Measurements from ENCODE around the gene RPTOR.
A peak's percentile ranks its signal among the peaks of the same experiment; 100 is the strongest.
"Not testable (repeated sequence)": the region's sequence is repeated elsewhere in the genome, so short reads cannot be mapped to it uniquely, and the experiment has no call there.

RPTOR gene

GRCh38 chr17:80523054-80523744 lies 21.4 kb upstream of the RPTOR start:
- TF ChIP-seq POLR2A (IDR thresholded peaks at IDR 0.05; ENCODE audit: low read depth, low read length) = no peak
- no peak for FAIRE-seq
- DNase-seq (ENCODE audit: insufficient read length, low spot score) = no peak

DNA sequence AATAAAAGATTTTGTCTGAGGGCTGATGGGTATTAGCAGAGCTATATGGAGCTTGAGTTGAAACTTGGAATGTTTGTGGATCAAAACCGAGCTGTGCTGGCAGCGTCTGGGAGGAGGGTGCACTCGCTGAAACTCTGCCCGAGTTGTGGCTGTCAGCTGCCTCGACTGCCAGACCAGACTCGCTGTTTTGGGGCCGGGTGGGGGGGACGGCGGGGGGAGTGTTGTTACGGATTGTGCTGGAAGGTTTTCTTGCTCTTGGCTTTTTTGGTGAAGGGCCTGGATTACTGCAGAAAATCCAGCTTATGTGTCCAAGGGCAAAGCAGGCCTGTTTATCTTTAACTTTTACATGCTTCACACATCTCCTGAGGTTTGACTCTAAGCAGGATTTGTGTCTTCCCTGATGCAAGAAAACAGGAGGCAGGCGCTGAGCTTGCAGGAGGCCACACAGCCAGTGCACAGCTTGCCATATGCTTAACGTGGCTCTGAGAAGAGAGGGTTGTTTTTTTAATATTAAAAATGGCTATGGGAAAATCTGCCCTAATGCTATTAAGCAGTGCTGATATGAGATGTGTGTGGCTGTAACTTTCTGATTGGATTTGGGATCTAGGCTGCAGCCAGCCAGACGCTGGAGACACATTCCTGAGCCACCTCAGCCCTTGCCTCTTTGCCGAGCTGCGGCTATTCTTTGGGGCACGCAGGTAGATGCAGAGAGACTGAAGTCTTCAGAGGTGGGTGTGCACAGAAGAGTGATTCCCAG lies 20.5 kb upstream of the RPTOR start:
- no peak for TF ChIP-seq POLR2A (IDR thresholded peaks at IDR 0.05; ENCODE audit: low read depth, low read length)
- FAIRE-seq = no peak
- no peak for DNase-seq (ENCODE audit: insufficient read length, low spot score)

- TF ChIP-seq POLR2A (IDR thresholded peaks at IDR 0.05; ENCODE audit: low read depth, low read length) = no peak
- DNase-seq (ENCODE audit: insufficient read length, low spot score) (no peak), FAIRE-seq (no peak)
These were observed 18.3 kb upstream of the RPTOR start for GRCh38 chr17:80526116-80526910.

DNA sequence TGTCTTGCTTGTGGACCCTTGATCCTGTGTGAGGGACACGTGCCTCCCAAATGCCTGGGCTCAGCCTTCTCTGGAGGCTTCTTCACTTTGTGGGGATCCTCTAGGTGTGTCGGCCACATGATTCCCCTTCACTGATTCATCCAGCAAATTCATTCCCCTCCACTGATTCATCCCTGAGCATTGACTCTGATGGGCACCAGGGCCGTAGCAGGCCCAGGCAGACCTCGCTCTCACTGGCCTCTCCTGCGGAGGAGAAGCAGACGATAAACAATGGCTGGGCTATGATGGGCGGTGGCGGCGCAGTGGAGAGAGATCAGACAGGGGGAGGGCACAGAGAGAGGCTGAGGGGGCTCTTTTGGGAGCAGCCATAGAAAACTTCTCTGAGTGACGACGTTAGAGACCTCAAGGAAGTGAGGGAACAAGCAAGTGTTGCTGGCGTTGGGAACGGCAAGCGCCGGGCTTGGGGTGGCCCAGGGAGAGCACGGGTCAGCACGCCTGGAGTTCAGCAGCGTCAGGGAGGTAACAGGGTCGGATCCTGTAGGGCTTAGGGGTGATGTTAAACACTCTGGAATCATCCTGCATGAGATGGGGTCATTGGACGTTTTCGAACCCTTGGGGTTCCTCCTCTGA lies 17.5 kb upstream of the RPTOR start:
- FAIRE-seq (no peak), DNase-seq (ENCODE audit: insufficient read length, low spot score) (peak; percentile 79)
- no peak for TF ChIP-seq POLR2A (IDR thresholded peaks at IDR 0.05; ENCODE audit: low read depth, low read length)

DNA sequence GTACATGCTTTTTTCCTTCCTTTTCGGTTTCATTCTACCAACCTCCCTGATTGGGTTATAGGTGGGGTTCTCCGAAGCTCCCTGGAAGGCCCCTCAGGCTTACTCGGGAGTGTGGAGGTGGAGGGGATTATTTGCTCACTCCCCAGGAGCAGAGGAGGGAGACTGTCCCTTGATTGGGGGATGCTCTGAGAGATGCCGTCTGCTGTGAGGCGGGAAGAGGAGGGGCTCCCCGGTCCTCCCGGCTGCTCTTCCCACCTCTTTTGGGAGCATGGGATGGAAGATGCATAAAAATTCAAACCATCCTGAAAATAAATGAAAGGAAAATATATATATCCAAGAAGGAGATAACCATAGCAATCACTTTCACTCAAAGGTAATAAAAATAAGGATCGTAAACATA lies 16.1 kb upstream of the RPTOR start:
- no peak for FAIRE-seq
- no peak for TF ChIP-seq POLR2A (IDR thresholded peaks at IDR 0.05; ENCODE audit: low read depth, low read length)
- DNase-seq (ENCODE audit: insufficient read length, low spot score) = no peak

DNA sequence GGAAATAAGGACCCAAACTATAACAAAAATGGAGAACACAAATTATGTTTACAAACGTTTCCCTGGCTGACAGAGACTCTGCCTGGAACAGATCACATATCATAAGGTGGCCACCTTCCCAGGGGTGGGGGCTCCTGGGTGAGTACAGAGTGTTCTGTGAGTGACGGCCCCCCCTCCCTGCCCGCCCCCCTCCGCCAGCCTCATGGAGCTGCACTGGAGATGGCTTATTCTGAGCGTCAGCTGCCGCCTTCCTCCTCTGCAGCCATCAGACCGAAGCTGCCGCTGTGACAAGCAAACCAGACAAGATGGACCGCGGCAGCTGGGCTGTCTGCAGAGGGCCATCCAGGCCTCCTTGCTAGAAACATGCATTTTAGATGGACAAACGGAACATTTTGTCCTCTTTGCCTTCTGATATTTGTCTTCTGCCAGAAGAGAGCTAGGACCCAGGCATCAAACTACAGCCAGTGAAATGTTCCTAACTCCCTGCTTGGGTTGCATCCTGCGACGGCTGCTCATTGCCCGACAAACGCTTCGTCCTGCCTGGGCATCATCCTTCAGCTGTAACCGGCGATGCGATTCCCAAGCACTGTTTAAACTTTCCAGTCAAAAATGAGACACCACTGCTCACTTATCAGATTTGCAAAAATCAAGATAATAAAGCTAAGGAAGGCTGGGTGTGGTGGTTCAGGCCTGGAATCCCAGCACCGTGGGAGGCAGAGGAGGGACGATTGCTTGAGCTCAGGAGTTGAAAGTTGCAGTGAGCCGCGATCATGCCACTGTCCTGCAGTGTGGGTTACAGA lies 15.3 kb upstream of the RPTOR start:
- no peak for DNase-seq (ENCODE audit: insufficient read length, low spot score)
- FAIRE-seq = no peak
- no peak for TF ChIP-seq POLR2A (IDR thresholded peaks at IDR 0.05; ENCODE audit: low read depth, low read length)

- no peak for TF ChIP-seq POLR2A (IDR thresholded peaks at IDR 0.05; ENCODE audit: low read depth, low read length)
- DNase-seq (ENCODE audit: insufficient read length, low spot score) = no peak
- FAIRE-seq = no peak
These were observed 14.7 kb upstream of the RPTOR start for GRCh38 chr17:80529904-80530292.

- no peak for TF ChIP-seq POLR2A (IDR thresholded peaks at IDR 0.05; ENCODE audit: low read depth, low read length)
- DNase-seq (ENCODE audit: insufficient read length, low spot score) (no peak), FAIRE-seq (no peak)
These were observed 13.2 kb upstream of the RPTOR start for GRCh38 chr17:80531400-80531799.

DNA sequence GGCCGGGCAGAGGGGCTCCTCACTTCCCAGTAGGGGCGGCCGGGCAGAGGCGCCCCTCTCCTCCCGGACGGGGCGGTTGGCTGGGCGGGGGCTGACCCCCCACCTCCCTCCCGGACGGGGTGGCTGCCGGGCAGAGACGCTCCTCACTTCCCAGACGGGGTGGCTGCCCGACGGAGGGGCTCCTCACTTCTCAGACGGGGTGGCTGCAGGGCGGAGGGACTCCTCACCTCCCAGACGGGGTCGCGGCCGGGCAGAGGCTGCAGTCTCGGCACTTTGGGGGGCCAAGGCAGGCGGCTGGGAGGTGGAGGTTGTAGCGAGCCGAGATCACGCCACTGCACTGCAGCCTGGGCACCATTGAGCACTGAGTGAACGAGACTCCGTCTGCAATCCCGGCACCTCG lies 7.3 kb upstream of the RPTOR start:
- not testable (repeated sequence) for DNase-seq (ENCODE audit: insufficient read length, low spot score); FAIRE-seq

DNA sequence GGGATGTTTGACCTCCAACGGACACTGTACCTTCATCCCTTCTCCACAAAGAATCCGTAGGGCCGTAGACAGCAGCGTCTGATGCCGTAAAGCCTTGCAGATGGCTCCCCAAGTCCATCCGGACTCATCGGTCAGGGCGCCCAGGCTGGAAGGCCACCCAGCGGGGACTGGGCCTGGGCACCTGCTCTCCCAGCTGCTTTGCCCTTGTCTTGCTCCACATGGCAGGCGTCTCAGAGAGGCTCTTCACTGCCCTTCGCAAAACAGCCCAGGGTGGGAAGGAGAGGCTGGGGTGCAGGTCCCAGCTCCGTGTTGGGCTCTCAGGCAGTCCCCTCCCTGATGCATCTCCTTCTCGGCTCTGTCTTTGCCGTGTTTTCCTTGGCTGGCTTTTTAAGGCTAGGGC lies 6.2 kb upstream of the RPTOR start:
- no peak for DNase-seq (ENCODE audit: insufficient read length, low spot score)
- no peak for FAIRE-seq
- no peak for TF ChIP-seq POLR2A (IDR thresholded peaks at IDR 0.05; ENCODE audit: low read depth, low read length)

GRCh38 chr17:80539022-80539641 lies 5.5 kb upstream of the RPTOR start:
- TF ChIP-seq POLR2A (IDR thresholded peaks at IDR 0.05; ENCODE audit: low read depth, low read length) = no peak
- FAIRE-seq (no peak), DNase-seq (ENCODE audit: insufficient read length, low spot score) (no peak)

DNA sequence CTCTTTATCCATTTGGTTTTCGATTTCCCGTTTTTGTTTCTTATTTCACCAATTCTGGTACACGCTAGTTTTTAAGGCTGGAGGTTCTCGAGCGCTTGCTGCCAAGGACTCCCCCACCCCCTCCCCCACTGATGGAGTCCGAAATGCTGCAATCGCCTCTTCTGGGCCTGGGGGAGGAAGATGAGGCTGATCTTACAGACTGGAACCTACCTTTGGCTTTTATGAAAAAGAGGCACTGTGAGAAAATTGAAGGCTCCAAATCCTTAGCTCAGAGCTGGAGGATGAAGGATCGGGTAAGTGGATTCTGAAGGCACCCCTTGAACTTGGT lies 825 bp downstream of the RPTOR start:
- no peak for FAIRE-seq
- TF ChIP-seq POLR2A (IDR thresholded peaks at IDR 0.05; ENCODE audit: low read depth, low read length) = no peak
- no peak for DNase-seq (ENCODE audit: insufficient read length, low spot score)

DNA sequence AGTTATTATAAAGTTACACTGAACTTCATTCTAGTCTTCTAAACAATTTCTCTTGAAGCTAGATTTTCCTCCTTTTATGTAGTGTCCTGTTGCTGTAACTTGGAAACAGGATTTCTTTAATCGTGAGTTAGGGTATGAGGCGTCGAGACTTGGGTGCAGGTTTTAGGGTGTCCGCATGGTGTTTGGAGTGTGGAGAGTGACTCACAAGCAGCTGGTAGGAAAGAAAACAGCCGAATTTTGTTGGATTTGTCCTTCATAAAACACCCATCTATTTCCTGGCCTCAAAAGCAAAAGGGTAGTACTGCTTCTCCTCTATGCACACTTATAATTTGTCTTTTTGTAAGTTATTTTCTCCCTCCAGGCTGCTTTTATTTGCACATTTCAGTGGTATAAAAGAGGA lies 1.6 kb downstream of the RPTOR start:
- no peak for TF ChIP-seq POLR2A (IDR thresholded peaks at IDR 0.05; ENCODE audit: low read depth, low read length)
- no peak for DNase-seq (ENCODE audit: insufficient read length, low spot score)
- no peak for FAIRE-seq
